ENCODE results near the gene DEFB113.

The DEFB113 gene

GRCh38 chr6:49982046-49982445 is 12.6 kb upstream of the DEFB113 start:
- no peak for TF ChIP-seq CTCF (IDR thresholded peaks at IDR 0.05; ENCODE audit: low read depth, low read length, missing control alignments)
- no peak for DNase-seq (ENCODE audit: low read depth)
- H3K4me3 ChIP-seq (ENCODE audit: low read depth, low read length): no peak overlapping the region

GRCh38 chr6:49980898-49981297 is 11.5 kb upstream of the DEFB113 start:
- peak; percentile 26 for DNase-seq (ENCODE audit: low read depth)
- no peak for TF ChIP-seq CTCF (IDR thresholded peaks at IDR 0.05; ENCODE audit: low read depth, low read length, missing control alignments)
- no peak overlapping the region for H3K4me3 ChIP-seq (ENCODE audit: low read depth, low read length)

GRCh38 chr6:49979584-49979983 is 10.2 kb upstream of the DEFB113 start:
- no peak for DNase-seq (ENCODE audit: low read depth)
- H3K4me3 ChIP-seq (ENCODE audit: low read depth, low read length): no peak overlapping the region
- no peak for TF ChIP-seq CTCF (IDR thresholded peaks at IDR 0.05; ENCODE audit: low read depth, low read length, missing control alignments)

- H3K4me3 ChIP-seq (ENCODE audit: low read depth, low read length): no peak overlapping the region; the same call in 1 of the 2 replicates
- DNase-seq (ENCODE audit: low read depth): no peak
- TF ChIP-seq CTCF (IDR thresholded peaks at IDR 0.05; ENCODE audit: low read depth, low read length, missing control alignments): no peak
These were observed 9.2 kb upstream of the DEFB113 start for GRCh38 chr6:49978332-49979226.

GRCh38 chr6:49966823-49967222 is 2.6 kb downstream of the DEFB113 start:
- no peak for DNase-seq (ENCODE audit: low read depth)
- no peak for TF ChIP-seq CTCF (IDR thresholded peaks at IDR 0.05; ENCODE audit: low read depth, low read length, missing control alignments)
- H3K4me3 ChIP-seq (ENCODE audit: low read depth, low read length): no peak overlapping the region

GRCh38 chr6:49966334-49966733 is 3.1 kb downstream of the DEFB113 start:
- no peak for TF ChIP-seq CTCF (IDR thresholded peaks at IDR 0.05; ENCODE audit: low read depth, low read length, missing control alignments)
- no peak for DNase-seq (ENCODE audit: low read depth)
- no peak overlapping the region for H3K4me3 ChIP-seq (ENCODE audit: low read depth, low read length)

GRCh38 chr6:49964064-49964463 is 5.4 kb downstream of the DEFB113 start, which contains the start of gene DEFB114:
DEFB114 (minus strand) TSS chr6:49964164; CDS start chr6:49964105, 59 bp downstream.
- H3K4me3 ChIP-seq (ENCODE audit: low read depth, low read length): no peak within 1 kb of the TSS
- TF ChIP-seq CTCF (IDR thresholded peaks at IDR 0.05; ENCODE audit: low read depth, low read length, missing control alignments): no peak
- DNase-seq (ENCODE audit: low read depth): no peak

Data from GM12864 (cell line).